ENCODE data around the gene TRAPPC2. TPM values are rescaled to one million over a fixed set of nuclear protein-coding genes. Genes with fewer than 3 reads are reported as not detected.

The TRAPPC2 gene
- total RNA-seq, 1 experiment from 2014 or later = 11.9 TPM

- ATAC-seq (no peak), DNase-seq (ENCODE audit: low read depth, low spot score) (no peak)
- Histone ChIP-seq H3K36me3 (ENCODE audit: control insufficient read depth in 1 of 2, insufficient read depth in 2 of 2, low read length in 2 of 2) (peaks cover 0 to 3% of the 10 kb centered on the region in 2 experiments; a peak in 3 of 4 replicates), H3K9me3 (ENCODE audit: control insufficient read depth in 1 of 2, insufficient read depth in 1 of 2, low read depth in 1 of 2, low read length in 2 of 2) (no peaks in the 10 kb centered on the region), H3K4me1 (ENCODE audit: control insufficient read depth in 1 of 2, insufficient read depth in 2 of 2, low read length in 2 of 2) (no peaks in the 10 kb centered on the region), H2AFZ (ENCODE audit: low read depth, low read length, poor library complexity, severe bottlenecking) (no peak overlapping the region), H3K27ac (ENCODE audit: low read depth, low read length) (no peak overlapping the region), H3K4me2 (ENCODE audit: low read length) (no peak overlapping the region), H3K79me2 (ENCODE audit: insufficient read depth, low read length) (peaks cover 17% of the 10 kb centered on the region), H3K9ac (ENCODE audit: low read length) (no peak overlapping the region), H3K9me2 (ENCODE audit: insufficient read depth) (no peaks in the 10 kb centered on the region), H4K20me1 (ENCODE audit: insufficient read depth) (no peaks in the 10 kb centered on the region), H3K27me3 (ENCODE audit: insufficient read depth, low read length) (no peaks in the 10 kb centered on the region), H3K4me3 (replicated peaks in 1 of 2; ENCODE audit: low read depth in 1 of 2, low read length in 2 of 2) (no peak overlapping the region)
- CTCF ChIA-PET = no interaction called here
- no TSS peak for BruUV-seq (replicated peaks)
- POLR2A ChIA-PET = interaction anchor here (1.2 kb wide), 1 partner anchor 17 kb away, joined by 3 read pairs; the partner anchor contains the start of genes OFD1 and TRAPPC2
- RAD21 ChIA-PET (ENCODE audit: low non-redundant PET in 1 of 2, low total read pairs in 2 of 2, uncharacterized antibody in 2 of 2, unreplicated experiment in 2 of 2) = no interaction called here
- TF ChIP-seq SRF (IDR thresholded peaks at IDR 0.05; ENCODE audit: low read depth) (no peak), POLR2A (IDR thresholded peaks at IDR 0.05; ENCODE audit: borderline replicate concordance, extremely low read depth, insufficient read depth, insufficient read length) (no peak), ELF1 (IDR thresholded peaks at IDR 0.05; ENCODE audit: borderline replicate concordance, low read depth) (no peak), JUND (IDR thresholded peaks at IDR 0.05) (no peak), REST (IDR thresholded peaks at IDR 0.05; ENCODE audit: low read depth) (no peak), MAX (IDR thresholded peaks at IDR 0.05) (no peak), ZFX (IDR thresholded peaks at IDR 0.05) (no peak), RAD21 (IDR thresholded peaks at IDR 0.05; ENCODE audit: low read depth) (no peak), ZNF274 (IDR thresholded peaks at IDR 0.05; ENCODE audit: low read depth, low read length) (no peak), TCF7L2 (IDR thresholded peaks at IDR 0.05; ENCODE audit: borderline replicate concordance, extremely low read depth, insufficient read depth, insufficient read length) (no peak), SIN3A (IDR thresholded peaks at IDR 0.05; ENCODE audit: low read depth) (no peak), POLR2AphosphoS5 (IDR thresholded peaks at IDR 0.05; ENCODE audit: low read depth, low read length) (no peak), EZH2 (IDR thresholded peaks at IDR 0.05) (no peak), CTCF (IDR thresholded peaks at IDR 0.05 in 2 of 3, conservative IDR thresholded peaks at IDR 0.05 in 1 of 3; ENCODE audit: borderline replicate concordance in 1 of 3, insufficient read depth in 1 of 3, low read depth in 2 of 3, low read length in 2 of 3) (no peak), SP1 (IDR thresholded peaks at IDR 0.05; ENCODE audit: low read depth) (no peak), FOSL1 (IDR thresholded peaks at IDR 0.05; ENCODE audit: low read depth) (no peak), CEBPB (IDR thresholded peaks at IDR 0.05; ENCODE audit: low read depth) (no peak), EZH2phosphoT487 (IDR thresholded peaks at IDR 0.05; ENCODE audit: borderline replicate concordance) (no peak), CBX3 (IDR thresholded peaks at IDR 0.05; ENCODE audit: low read depth) (no peak)
- intact Hi-C loops (cut with micrococcal nuclease) = no loop called here
Measured at GRCh38 chrX:13717700-13718472, 16.5 kb downstream of the TRAPPC2 start.
